NCI-H2029 treated with DMSO at 0.1 percent for 48 hours (cell line): ENCODE measurements around the gene ZNF280D.

ENCODE experiments used
- DNase-seq: peaks from one replicate; lab custom pipeline; 2025; lab: John Stamatoyannopoulos, UW

ZNF280D gene

GRCh38 chr15:56752986-56753385, 19.7 kb upstream of the ZNF280D start:
- DNase-seq, result no peak

- no peak for DNase-seq
These were observed 16.7 kb upstream of the ZNF280D start for GRCh38 chr15:56749982-56750381.

- no peak for DNase-seq
These were observed 11.7 kb upstream of the ZNF280D start for GRCh38 chr15:56744701-56745683.

- no peak for DNase-seq
These were observed 8.2 kb upstream of the ZNF280D start for GRCh38 chr15:56741541-56741940.

GRCh38 chr15:56739964-56740640, 6.8 kb upstream of the ZNF280D start:
- no peak for DNase-seq

GRCh38 chr15:56739474-56739873, 6.2 kb upstream of the ZNF280D start:
- DNase-seq, result no peak

GRCh38 chr15:56737791-56738190, 4.5 kb upstream of the ZNF280D start:
- no peak for DNase-seq

- DNase-seq, result no peak
These were observed 3.8 kb upstream of the ZNF280D start for GRCh38 chr15:56736881-56737707.

GRCh38 chr15:56736308-56736707, 3.0 kb upstream of the ZNF280D start:
- no peak for DNase-seq

- no peak for DNase-seq
These were observed 2.3 kb upstream of the ZNF280D start for GRCh38 chr15:56735589-56735988.

- DNase-seq, result no peak
These were observed 815 bp upstream of the ZNF280D start for GRCh38 chr15:56734013-56734635.

GRCh38 chr15:56732886-56733135, 498 bp downstream of the ZNF280D start:
- DNase-seq, result no peak

- DNase-seq, result no peak
These were observed 999 bp downstream of the ZNF280D start for GRCh38 chr15:56732135-56732885.

- DNase-seq, result no peak
These were observed 1.8 kb downstream of the ZNF280D start for GRCh38 chr15:56731548-56731947.

- DNase-seq, result no peak
These were observed 3.7 kb downstream of the ZNF280D start for GRCh38 chr15:56729561-56729960.

- DNase-seq, result no peak
These were observed 7.9 kb downstream of the ZNF280D start for GRCh38 chr15:56725386-56725785.

GRCh38 chr15:56724232-56724631, 9.1 kb downstream of the ZNF280D start:
- no peak for DNase-seq

- DNase-seq, result no peak
These were observed 9.5 kb downstream of the ZNF280D start for GRCh38 chr15:56723787-56724186.

- no peak for DNase-seq
These were observed 13.3 kb downstream of the ZNF280D start for GRCh38 chr15:56719774-56720555.

- DNase-seq, result no peak
These were observed 14.2 kb downstream of the ZNF280D start for GRCh38 chr15:56719021-56719612.
